ENCODE measurements around the gene SRRM1.
"Not testable (repeated sequence)": the region's sequence is repeated elsewhere in the genome, so short reads cannot be mapped to it uniquely, and the experiment has no call there.

SRRM1 gene

GRCh38 chr1:24657781-24658180, 14.7 kb downstream of the SRRM1 start:
- no peak for DNase-seq (ENCODE audit: low read depth)
- no peak overlapping the region for H3K4me3 ChIP-seq (ENCODE audit: low read depth, low read length)
- no peak for TF ChIP-seq CTCF (IDR thresholded peaks at IDR 0.05; ENCODE audit: insufficient read depth, low read depth, low read length, missing control alignments)

- no peak for TF ChIP-seq CTCF (IDR thresholded peaks at IDR 0.05; ENCODE audit: insufficient read depth, low read depth, low read length, missing control alignments)
- no peak for DNase-seq (ENCODE audit: low read depth)
Measured at GRCh38 chr1:24659166-24659904, 16.2 kb downstream of the SRRM1 start.

GRCh38 chr1:24659993-24660665, 17.0 kb downstream of the SRRM1 start:
- no peak for TF ChIP-seq CTCF (IDR thresholded peaks at IDR 0.05; ENCODE audit: insufficient read depth, low read depth, low read length, missing control alignments)
- H3K4me3 ChIP-seq (ENCODE audit: low read depth, low read length) = no peak overlapping the region
- DNase-seq (ENCODE audit: low read depth) = no peak

More at GRCh38 chr1:24659166-24659904, 16.2 kb downstream of the SRRM1 start:
- no peak overlapping the region for H3K4me3 ChIP-seq (ENCODE audit: low read depth, low read length)

GRCh38 chr1:24664507-24665033, 21.5 kb downstream of the SRRM1 start:
- TF ChIP-seq CTCF (IDR thresholded peaks at IDR 0.05; ENCODE audit: insufficient read depth, low read depth, low read length, missing control alignments) = no peak
- no peak overlapping the region for H3K4me3 ChIP-seq (ENCODE audit: low read depth, low read length)
- DNase-seq (ENCODE audit: low read depth) = no peak

- no peak for TF ChIP-seq CTCF (IDR thresholded peaks at IDR 0.05; ENCODE audit: insufficient read depth, low read depth, low read length, missing control alignments)
- no peak for DNase-seq (ENCODE audit: low read depth)
- H3K4me3 ChIP-seq (ENCODE audit: low read depth, low read length) = no peak overlapping the region
Measured at GRCh38 chr1:24666794-24667193, 23.7 kb downstream of the SRRM1 start.

GRCh38 chr1:24671372-24671771, 28.3 kb downstream of the SRRM1 start:
- DNase-seq (ENCODE audit: low read depth); H3K4me3 ChIP-seq (ENCODE audit: low read depth, low read length): not testable (repeated sequence)

GRCh38 chr1:24672686-24673085, 29.6 kb downstream of the SRRM1 start:
- H3K4me3 ChIP-seq (ENCODE audit: low read depth, low read length); DNase-seq (ENCODE audit: low read depth): not testable (repeated sequence)

- no peak overlapping the region for H3K4me3 ChIP-seq (ENCODE audit: low read depth, low read length)
- DNase-seq (ENCODE audit: low read depth) = no peak
- TF ChIP-seq CTCF (IDR thresholded peaks at IDR 0.05; ENCODE audit: insufficient read depth, low read depth, low read length, missing control alignments) = no peak
Measured at GRCh38 chr1:24673341-24673740, 30.2 kb downstream of the SRRM1 start.

- H3K4me3 ChIP-seq (ENCODE audit: low read depth, low read length); DNase-seq (ENCODE audit: low read depth): not testable (repeated sequence)
Measured at GRCh38 chr1:24678421-24678820, 35.3 kb downstream of the SRRM1 start.

All from GM12865 (cell line).